ENCODE results near the gene ZDBF2. TPM values are rescaled to one million over a fixed set of nuclear protein-coding genes. Genes with fewer than 3 reads are reported as not detected.
"Not testable (repeated sequence)": the region's sequence is repeated elsewhere in the genome, so short reads cannot be mapped to it uniquely, and the experiment has no call there.

ZDBF2 gene
- total RNA-seq (10 to 100 TPM in 3 of 4 donors, 1 to 10 TPM in 1; 7.1 to 20.8 (median 15.3) TPM), polyA plus RNA-seq (1 to 10 TPM; 1.4 to 4.6 (median 1.4) TPM)
- long read RNA-seq, donor 1, partial matches to known transcripts: 0 of 2 reads
- long read RNA-seq, donor 1, other reads (novel, unspliced or antisense): 2 of 2 reads
- long read RNA-seq, donor 2, partial matches to known transcripts: 0 of 2 reads
- long read RNA-seq, donor 2, other reads (novel, unspliced or antisense): 2 of 2 reads

- Histone ChIP-seq H3K36me3 (ENCODE audit: insufficient read depth in 1 of 2, low read depth in 1 of 2) (no peaks in the 10 kb centered on the region), H3K4me1 (no peaks in the 10 kb centered on the region), H3K27ac (peak within 1 kb of the TSS; percentile 78), H3K9me3 (no peaks in the 10 kb centered on the region), H3K4me3 (peak within 1 kb of the TSS; percentile 83), H3K27me3 (ENCODE audit: insufficient read depth in 3 of 3, low read length in 2 of 3) (peaks cover 0 to 49% (median 6%) of the 10 kb centered on the region in 3 donors)
- peak; percentile 48 to 70 for DNase-seq
- intact Hi-C loops (cut with DNase I): loop anchor here in 1 of 2 donors (5.0 kb wide), 2 partner anchors 103 to 112 kb away; no protein-coding TSS in a partner anchor
- 0 to 1% (median 1%) methylated on average over 77 to 104 of the region's 104 CpGs for WGBS, 3 donors
- peak; percentile 91 to 92 (median 92) for ATAC-seq
- no peak for TF ChIP-seq CTCF (IDR thresholded peaks at IDR 0.05)
Observed at GRCh38 chr2:206274434-206275311, at the start of gene ZDBF2. Gene ZDBF2, plus strand, starts transcription at chr2:206274663. Its CDS starts 7,187 bp downstream, at chr2:206281850.

GRCh38 chr2:206225435-206226232 is 48.8 kb upstream of the ZDBF2 start:
- Histone ChIP-seq H3K4me1 (no peaks in the 10 kb centered on the region), H3K27me3 (ENCODE audit: insufficient read depth in 3 of 3, low read length in 2 of 3) (no peaks in the 10 kb centered on the region), H3K4me3 (no peak overlapping the region), H3K9me3 (no peaks in the 10 kb centered on the region), H3K36me3 (ENCODE audit: insufficient read depth in 1 of 2, low read depth in 1 of 2) (no peaks in the 10 kb centered on the region), H3K27ac (no peak overlapping the region)
- DNase-seq (no peak), ATAC-seq (no peak)
- no peak for TF ChIP-seq CTCF (IDR thresholded peaks at IDR 0.05)
- whole genome bisulfite sequencing, 3 donors: 57 to 77% (median 76%) methylated on average over 5 of the region's 5 CpGs
- intact Hi-C loops (cut with DNase I): no loop called here

DNA sequence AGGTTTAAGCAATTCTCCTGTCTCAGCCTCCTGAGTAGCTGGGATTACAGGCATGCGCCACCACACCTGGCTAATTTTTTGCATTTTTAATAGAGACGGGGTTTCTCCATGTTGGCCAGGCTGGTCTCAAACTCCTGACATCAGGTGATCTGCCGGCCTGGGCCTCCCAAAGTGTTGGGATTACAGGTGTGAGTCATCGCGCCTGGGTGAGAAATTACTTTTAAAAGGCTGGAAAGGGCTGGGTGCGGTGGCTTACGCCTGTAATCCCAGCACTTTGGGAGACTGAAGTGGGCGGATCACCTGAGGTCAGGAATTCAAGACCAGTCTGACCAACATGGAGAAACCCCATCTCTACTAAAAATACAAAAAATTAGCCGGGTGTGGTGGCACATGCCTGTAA is 45.8 kb upstream of the ZDBF2 start:
- H3K27ac ChIP-seq; DNase-seq; H3K4me1 ChIP-seq; H3K9me3 ChIP-seq; ATAC-seq; H3K27me3 ChIP-seq (ENCODE audit: insufficient read depth in 3 of 3, low read length in 2 of 3); intact Hi-C loops (cut with DNase I); H3K4me3 ChIP-seq; H3K36me3 ChIP-seq (ENCODE audit: insufficient read depth in 1 of 2, low read depth in 1 of 2): not testable (repeated sequence)
- 79 to 93% (median 90%) methylated on average over 9 of the region's 9 CpGs for WGBS, 3 donors

DNA sequence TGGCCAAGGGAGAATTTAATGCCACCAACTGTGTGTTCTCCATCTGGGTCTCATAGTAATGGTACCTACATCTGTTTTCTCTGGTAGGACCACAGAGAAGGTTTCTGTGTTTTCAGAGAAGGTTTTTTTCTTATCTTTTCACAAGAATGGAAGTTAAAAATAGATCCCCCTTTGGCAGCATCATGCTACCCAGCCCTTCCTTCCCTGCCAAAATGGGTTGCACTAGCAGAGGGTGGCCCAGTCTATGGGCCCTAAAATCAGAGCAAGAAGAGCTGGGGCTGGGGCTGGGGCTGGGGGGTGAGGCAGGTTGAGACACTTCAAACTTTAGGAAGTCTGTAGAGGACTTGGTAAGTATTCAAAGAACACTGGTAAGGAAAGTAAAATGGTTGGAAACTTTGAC is 44.8 kb upstream of the ZDBF2 start:
- DNase-seq (no peak), ATAC-seq (no peak)
- intact Hi-C loops (cut with DNase I): no loop called here
- Histone ChIP-seq H3K4me1 (no peaks in the 10 kb centered on the region), H3K36me3 (ENCODE audit: insufficient read depth in 1 of 2, low read depth in 1 of 2) (no peaks in the 10 kb centered on the region), H3K27ac (no peak overlapping the region), H3K4me3 (no peak overlapping the region), H3K27me3 (ENCODE audit: insufficient read depth in 3 of 3, low read length in 2 of 3) (no peaks in the 10 kb centered on the region), H3K9me3 (no peaks in the 10 kb centered on the region)
- TF ChIP-seq CTCF (IDR thresholded peaks at IDR 0.05): no peak
